Upper lobe of left lung (tissue), 6 donors: Measurements from ENCODE around the gene ATXN2. TPM values are rescaled to one million over a fixed set of nuclear protein-coding genes. Genes with fewer than 3 reads are reported as not detected.

Experiments
- ATAC-seq, 2 donors: fragments of 200-7000 bp; cut with Tn5 transposase; one replicate each; pipeline ENCODE4 v1.9.1; 2022; ENCODE audit warnings: mild to moderate bottlenecking in 2 of 2, moderate library complexity in 2 of 2; ENCODE audit not compliant: low FRiP score in 2 of 2
- DNase-seq, 2 donors: peaks; one replicate each; pipeline ENCODE4 v3.0.0-alpha.2; 2019 to 2020
- H3K27ac ChIP-seq, 4 donors: fragments of 200-600 bp; sonication (generic); one replicate each; pipeline ENCODE4 v1.5.1; 2016 to 2019
- H3K27me3 ChIP-seq, 4 donors: fragments of 200-600 bp; sonication (generic); one replicate each; pipeline ENCODE4 v1.5.1; 2017 to 2019
- H3K36me3 ChIP-seq, 4 donors: fragments of 200-600 bp; sonication (generic); one replicate each; pipeline ENCODE4 v1.5.1; 2016 to 2019
- H3K4me1 ChIP-seq, 4 donors: fragments of 200-600 bp; sonication (generic); one replicate each; pipeline ENCODE4 v1.5.1; 2018 to 2019
- H3K4me3 ChIP-seq, 4 donors: fragments of 200-600 bp; sonication (generic); one replicate each; pipeline ENCODE4 v1.5.1; 2017 to 2019; ENCODE audit warnings: mild to moderate bottlenecking in 2 of 4, moderate library complexity in 1 of 4
- H3K9me3 ChIP-seq, 4 donors: fragments of 200-600 bp; sonication (generic); one replicate each; pipeline ENCODE4 v1.5.1; 2018 to 2019
- CTCF ChIP-seq, 6 experiments: fragments of 450-650 bp in 4 of 6; fragments of 200-600 bp in 2 of 6; sonication (generic) in 2 of 6; IDR thresholded peaks; one replicate each; pipeline ENCODE4 v1.5.1; 2016 to 2019; ENCODE audit warnings: antibody characterized with exemption in 6 of 6
- EP300 ChIP-seq, 4 donors: sonication (generic); formaldehyde crosslinking; IDR thresholded peaks; one replicate each; pipeline ENCODE4 v1.5.1; 2017; ENCODE audit warnings: antibody characterized with exemption in 4 of 4, control low read depth in 2 of 4
- POLR2A ChIP-seq, 4 donors: fragments of 450-650 bp; IDR thresholded peaks; one replicate each; pipeline ENCODE4 v1.5.1; 2016 to 2017; ENCODE audit warnings: antibody characterized with exemption in 4 of 4, mild to moderate bottlenecking in 2 of 4
- POLR2AphosphoS5 ChIP-seq, 2 donors: sonication (generic); formaldehyde crosslinking; IDR thresholded peaks; one replicate each; pipeline ENCODE4 v1.5.1; 2017; ENCODE audit warnings: antibody characterized with exemption in 2 of 2
- WGBS, 2 donors: methylation state at CpG; one replicate each; pipeline ENCODE4 v1.1.5; 2017 to 2018; 5-methylcytosine and 5-hydroxymethylcytosine counted together
- total RNA-seq, 6 donors: library from RNA; depleted of rRNA in 4 of 6; stranded (reverse); fragments of >200 nt in 4 of 6; gene quantifications; one replicate each; pipeline versions ENCODE4 v1.1.0 to v1.2.1, GENCODE V29; 2016 to 2021
- donor health status: DM: no; HTN: no; CAD: no; lungs with moderate emphysema.
- donor health status: DM: no; HTN: yes; CAD: no; lungs with severe emphysema.

ATXN2 gene
- total RNA-seq, 6 donors from 2014 or later: 50.7 to 189 (median 75.2) TPM

GRCh38 chr12:111453071-111453989 is 145.8 kb downstream of the ATXN2 start:
- Histone ChIP-seq H3K27ac (no peak overlapping the region), H3K27me3 (no peaks in the 10 kb centered on the region), H3K36me3 (peaks cover 18 to 92% (median 61%) of the 10 kb centered on the region in 4 donors), H3K4me3 (no peak overlapping the region), H3K4me1 (peaks cover 0 to 20% (median 5%) of the 10 kb centered on the region in 4 donors), H3K9me3 (no peaks in the 10 kb centered on the region)
- WGBS, 2 donors: 94 to 95% methylated on average over 16 to 18 of the region's 25 CpGs
- no peak for TF ChIP-seq POLR2AphosphoS5 (IDR thresholded peaks at IDR 0.05)
- TF ChIP-seq POLR2A (IDR thresholded peaks at IDR 0.05): no peak
- no peak for TF ChIP-seq EP300 (IDR thresholded peaks at IDR 0.05)
- TF ChIP-seq CTCF (IDR thresholded peaks at IDR 0.05): no peak
- ATAC-seq: peak in 1 of 2 donors; percentile 3
- DNase-seq: peak in 1 of 2 donors; percentile 79

GRCh38 chr12:111451649-111452129 is 147.4 kb downstream of the ATXN2 start:
- 32 to 35% methylated on average over 6 of the region's 6 CpGs for WGBS, 2 donors
- no peaks in the 10 kb centered on the region for H3K9me3 ChIP-seq
- H3K4me1 ChIP-seq: peaks cover 9 to 28% (median 17%) of the 10 kb centered on the region in 4 donors
- H3K27ac ChIP-seq: peak overlapping the region in 2 of 4 donors; percentile 53 to 89
- no peak overlapping the region for H3K4me3 ChIP-seq
- TF ChIP-seq EP300 (IDR thresholded peaks at IDR 0.05) (no peak), CTCF (IDR thresholded peaks at IDR 0.05) (peak; percentile 72 to 87 (median 78))
- H3K36me3 ChIP-seq: peaks cover 20 to 100% (median 71%) of the 10 kb centered on the region in 4 donors
- no peaks in the 10 kb centered on the region for H3K27me3 ChIP-seq
- ATAC-seq (peak in 1 of 2 donors; percentile 51), DNase-seq (no peak)

GRCh38 chr12:111451232-111451631 is 147.9 kb downstream of the ATXN2 start:
- DNase-seq (no peak), ATAC-seq (no peak)
- Histone ChIP-seq H3K9me3 (no peaks in the 10 kb centered on the region), H3K4me3 (no peak overlapping the region), H3K27ac (peak overlapping the region in 2 of 4 donors; percentile 53 to 89), H3K27me3 (no peaks in the 10 kb centered on the region), H3K36me3 (peaks cover 20 to 100% (median 74%) of the 10 kb centered on the region in 4 donors), H3K4me1 (peaks cover 14 to 33% (median 22%) of the 10 kb centered on the region in 4 donors)
- WGBS, 2 donors: 48 to 61% methylated on average over 1 of the region's 1 CpG
- TF ChIP-seq CTCF (IDR thresholded peaks at IDR 0.05) (no peak), POLR2AphosphoS5 (IDR thresholded peaks at IDR 0.05) (no peak), EP300 (IDR thresholded peaks at IDR 0.05) (no peak)

DNA sequence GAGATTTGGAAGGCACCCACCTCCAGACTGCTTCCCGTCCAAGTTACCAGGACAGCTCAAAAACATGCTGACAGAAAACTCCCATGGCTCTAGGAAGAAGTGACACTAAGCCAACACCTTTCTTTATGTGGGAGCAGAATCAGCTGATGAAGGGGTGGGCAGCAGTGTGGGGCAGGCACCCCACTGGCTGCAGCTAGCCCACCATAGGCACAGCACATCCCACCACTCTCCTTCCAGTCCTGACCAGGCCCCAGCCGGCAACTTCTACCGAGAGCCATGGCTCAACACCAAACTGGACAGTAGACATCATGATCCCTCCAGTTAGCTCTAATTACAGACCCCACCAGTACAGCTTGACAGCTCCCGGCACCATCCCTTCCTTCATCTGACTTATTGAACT is 148.4 kb downstream of the ATXN2 start:
- Histone ChIP-seq H3K27ac (peak overlapping the region in 3 of 4 donors; percentile 3 to 89 (median 53)), H3K4me3 (no peak overlapping the region), H3K36me3 (peaks cover 17 to 100% (median 70%) of the 10 kb centered on the region in 4 donors), H3K27me3 (no peaks in the 10 kb centered on the region), H3K9me3 (no peaks in the 10 kb centered on the region), H3K4me1 (peaks cover 19 to 38% (median 27%) of the 10 kb centered on the region in 4 donors)
- DNase-seq: no peak
- ATAC-seq: no peak
- 86 to 87% methylated on average over 4 of the region's 4 CpGs for WGBS, 2 donors
- TF ChIP-seq EP300 (IDR thresholded peaks at IDR 0.05) (no peak), POLR2AphosphoS5 (IDR thresholded peaks at IDR 0.05) (no peak), POLR2A (IDR thresholded peaks at IDR 0.05) (no peak), CTCF (IDR thresholded peaks at IDR 0.05) (no peak)
